Measurements from ENCODE around the gene GXYLT2.
"Not testable (repeated sequence)": the region's sequence is repeated elsewhere in the genome, so short reads cannot be mapped to it uniquely, and the experiment has no call there.

Gene GXYLT2

GRCh38 chr3:73003050-73003449 is 115.2 kb downstream of the GXYLT2 start:
- not testable (repeated sequence) for H3K27ac ChIP-seq (ENCODE audit: low read depth, low read length); H3K4me3 ChIP-seq (ENCODE audit: low read depth in 1 of 2, low read length in 2 of 2); H3K27me3 ChIP-seq (ENCODE audit: control insufficient read depth in 1 of 2, insufficient read depth in 2 of 2, low read length in 2 of 2); H3K9me3 ChIP-seq (ENCODE audit: low read length); H3K9ac ChIP-seq (ENCODE audit: low read length)
- Histone ChIP-seq H3K4me1 (ENCODE audit: insufficient read depth, low read length) (peaks cover 29% of the 10 kb centered on the region), H3K36me3 (ENCODE audit: insufficient read depth, low read length) (peaks cover 22% of the 10 kb centered on the region)

- Histone ChIP-seq H3K4me1 (ENCODE audit: insufficient read depth, low read length) (peaks cover 25% of the 10 kb centered on the region), H3K36me3 (ENCODE audit: insufficient read depth, low read length) (peaks cover 18% of the 10 kb centered on the region), H3K27ac (ENCODE audit: low read depth, low read length) (no peak overlapping the region), H3K4me3 (ENCODE audit: low read depth in 1 of 2, low read length in 2 of 2) (no peak overlapping the region), H3K27me3 (ENCODE audit: control insufficient read depth in 1 of 2, insufficient read depth in 2 of 2, low read length in 2 of 2) (no peaks in the 10 kb centered on the region), H3K9me3 (ENCODE audit: low read length) (no peaks in the 10 kb centered on the region), H3K9ac (ENCODE audit: low read length) (no peak overlapping the region)
These were observed 116.5 kb downstream of the GXYLT2 start for GRCh38 chr3:73004316-73004715.

DNA sequence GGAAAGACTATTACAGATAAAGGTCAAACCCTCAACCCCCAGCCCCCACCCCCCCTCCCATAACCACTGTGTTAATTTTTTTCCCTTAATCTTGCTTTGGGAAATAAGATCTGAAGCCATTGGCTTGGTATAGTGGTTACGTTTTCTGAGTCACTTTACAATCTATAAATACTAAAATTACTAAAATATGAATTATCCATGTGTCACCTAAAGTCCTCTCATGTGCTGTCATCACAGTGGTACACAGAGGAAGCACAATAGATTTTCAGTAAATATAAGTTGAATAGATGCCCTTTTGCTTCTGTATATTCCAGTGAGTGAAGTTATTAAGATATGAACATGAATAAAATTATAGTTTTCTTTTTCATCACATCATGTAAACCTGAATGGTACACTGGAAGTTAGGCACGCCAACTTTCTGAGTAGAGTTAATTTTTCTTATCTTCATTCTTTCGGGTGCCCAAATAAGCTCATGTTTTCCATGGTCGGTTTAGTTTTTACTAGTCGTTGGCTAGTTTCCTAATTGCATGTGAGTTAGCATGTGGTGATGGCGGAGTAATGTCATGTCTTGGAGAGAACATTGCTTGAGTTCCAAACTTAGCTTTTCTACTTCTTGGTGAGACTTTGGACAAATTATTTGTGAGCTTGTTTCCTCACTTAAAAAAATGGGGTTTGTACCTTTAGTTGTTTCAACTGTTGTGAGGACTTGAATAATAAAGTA is 120.3 kb downstream of the GXYLT2 start:
- Histone ChIP-seq H3K4me3 (ENCODE audit: low read depth in 1 of 2, low read length in 2 of 2) (no peak overlapping the region), H3K9ac (ENCODE audit: low read length) (no peak overlapping the region), H3K36me3 (ENCODE audit: insufficient read depth, low read length) (peaks cover 9% of the 10 kb centered on the region), H3K27ac (ENCODE audit: low read depth, low read length) (no peak overlapping the region), H3K9me3 (ENCODE audit: low read length) (no peaks in the 10 kb centered on the region), H3K4me1 (ENCODE audit: insufficient read depth, low read length) (peaks cover 12% of the 10 kb centered on the region), H3K27me3 (ENCODE audit: control insufficient read depth in 1 of 2, insufficient read depth in 2 of 2, low read length in 2 of 2) (no peaks in the 10 kb centered on the region)

GRCh38 chr3:73009008-73009407 is 121.2 kb downstream of the GXYLT2 start:
- no peak overlapping the region for H3K9ac ChIP-seq (ENCODE audit: low read length)
- no peaks in the 10 kb centered on the region for H3K9me3 ChIP-seq (ENCODE audit: low read length)
- H3K4me3 ChIP-seq (ENCODE audit: low read depth in 1 of 2, low read length in 2 of 2) = no peak overlapping the region
- peaks cover 5% of the 10 kb centered on the region for H3K36me3 ChIP-seq (ENCODE audit: insufficient read depth, low read length)
- H3K27me3 ChIP-seq (ENCODE audit: control insufficient read depth in 1 of 2, insufficient read depth in 2 of 2, low read length in 2 of 2) = no peaks in the 10 kb centered on the region
- peaks cover 12% of the 10 kb centered on the region for H3K4me1 ChIP-seq (ENCODE audit: insufficient read depth, low read length)
- no peak overlapping the region for H3K27ac ChIP-seq (ENCODE audit: low read depth, low read length)

DNA sequence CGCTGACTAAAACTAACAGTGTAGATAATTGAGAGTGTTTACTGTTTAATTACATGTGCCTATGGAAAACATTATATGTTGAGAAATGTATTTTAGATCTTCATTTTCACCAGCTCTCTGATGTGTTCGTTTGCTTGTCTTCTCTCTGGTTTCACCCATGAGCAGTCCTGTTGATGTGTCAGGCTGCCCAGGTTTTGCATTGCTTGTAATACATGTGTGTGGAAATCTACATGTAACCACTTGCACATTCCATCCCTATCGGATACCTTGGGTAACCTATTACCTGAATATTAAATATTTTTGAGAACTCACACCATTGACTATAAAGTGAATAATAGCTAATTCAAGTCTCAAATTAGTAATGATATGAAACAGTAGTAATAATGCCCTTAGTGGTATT is 121.9 kb downstream of the GXYLT2 start:
- H3K4me3 ChIP-seq (ENCODE audit: low read depth in 1 of 2, low read length in 2 of 2) = no peak overlapping the region
- peaks cover 5% of the 10 kb centered on the region for H3K36me3 ChIP-seq (ENCODE audit: insufficient read depth, low read length)
- no peak overlapping the region for H3K9ac ChIP-seq (ENCODE audit: low read length)
- no peak overlapping the region for H3K27ac ChIP-seq (ENCODE audit: low read depth, low read length)
- no peaks in the 10 kb centered on the region for H3K27me3 ChIP-seq (ENCODE audit: control insufficient read depth in 1 of 2, insufficient read depth in 2 of 2, low read length in 2 of 2)
- peaks cover 12% of the 10 kb centered on the region for H3K4me1 ChIP-seq (ENCODE audit: insufficient read depth, low read length)
- H3K9me3 ChIP-seq (ENCODE audit: low read length) = no peaks in the 10 kb centered on the region

- Histone ChIP-seq H3K9me3 (ENCODE audit: low read length) (no peaks in the 10 kb centered on the region), H3K4me1 (ENCODE audit: insufficient read depth, low read length) (peaks cover 12% of the 10 kb centered on the region), H3K9ac (ENCODE audit: low read length) (no peak overlapping the region), H3K36me3 (ENCODE audit: insufficient read depth, low read length) (peaks cover 5% of the 10 kb centered on the region), H3K27ac (ENCODE audit: low read depth, low read length) (no peak overlapping the region), H3K4me3 (ENCODE audit: low read depth in 1 of 2, low read length in 2 of 2) (no peak overlapping the region), H3K27me3 (ENCODE audit: control insufficient read depth in 1 of 2, insufficient read depth in 2 of 2, low read length in 2 of 2) (no peaks in the 10 kb centered on the region)
These were observed 122.3 kb downstream of the GXYLT2 start for GRCh38 chr3:73010158-73010557.

DNA sequence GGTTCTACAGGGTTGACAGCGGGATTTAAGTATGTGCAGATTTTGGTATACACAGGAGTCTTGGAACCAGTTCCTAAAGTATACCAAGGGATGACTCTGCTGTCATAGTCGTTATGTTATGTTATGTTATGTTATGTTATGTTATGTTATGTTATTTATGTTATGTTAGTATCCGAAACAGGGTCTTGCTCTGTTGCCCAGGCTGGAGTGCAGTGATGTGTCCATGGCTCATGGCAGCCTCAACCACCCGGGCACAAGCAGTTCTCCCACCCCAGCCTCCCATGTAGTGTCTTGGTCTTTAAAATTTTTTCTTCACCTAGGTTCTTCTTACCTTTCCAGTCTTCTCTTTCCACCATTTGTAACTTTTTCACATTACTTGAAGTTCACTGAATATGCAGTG is 130.5 kb downstream of the GXYLT2 start:
- no peak overlapping the region for H3K27ac ChIP-seq (ENCODE audit: low read depth, low read length)
- H3K4me1 ChIP-seq (ENCODE audit: insufficient read depth, low read length) = no peaks in the 10 kb centered on the region

GRCh38 chr3:73018790-73019441 is 131.1 kb downstream of the GXYLT2 start:
- no peak overlapping the region for H3K4me3 ChIP-seq (ENCODE audit: low read depth in 1 of 2, low read length in 2 of 2)
- no peaks in the 10 kb centered on the region for H3K27me3 ChIP-seq (ENCODE audit: control insufficient read depth in 1 of 2, insufficient read depth in 2 of 2, low read length in 2 of 2)
- no peak overlapping the region for H3K9ac ChIP-seq (ENCODE audit: low read length)
- H3K9me3 ChIP-seq (ENCODE audit: low read length) = no peaks in the 10 kb centered on the region
- H3K4me1 ChIP-seq (ENCODE audit: insufficient read depth, low read length) = no peaks in the 10 kb centered on the region
- H3K36me3 ChIP-seq (ENCODE audit: insufficient read depth, low read length) = no peaks in the 10 kb centered on the region
- no peak overlapping the region for H3K27ac ChIP-seq (ENCODE audit: low read depth, low read length)

More for the DNA sequence above, 130.5 kb downstream of the GXYLT2 start:
- no peaks in the 10 kb centered on the region for H3K27me3 ChIP-seq (ENCODE audit: control insufficient read depth in 1 of 2, insufficient read depth in 2 of 2, low read length in 2 of 2)
- no peak overlapping the region for H3K4me3 ChIP-seq (ENCODE audit: low read depth in 1 of 2, low read length in 2 of 2)
- no peaks in the 10 kb centered on the region for H3K9me3 ChIP-seq (ENCODE audit: low read length)
- H3K9ac ChIP-seq (ENCODE audit: low read length) = no peak overlapping the region
- no peaks in the 10 kb centered on the region for H3K36me3 ChIP-seq (ENCODE audit: insufficient read depth, low read length)

DNA sequence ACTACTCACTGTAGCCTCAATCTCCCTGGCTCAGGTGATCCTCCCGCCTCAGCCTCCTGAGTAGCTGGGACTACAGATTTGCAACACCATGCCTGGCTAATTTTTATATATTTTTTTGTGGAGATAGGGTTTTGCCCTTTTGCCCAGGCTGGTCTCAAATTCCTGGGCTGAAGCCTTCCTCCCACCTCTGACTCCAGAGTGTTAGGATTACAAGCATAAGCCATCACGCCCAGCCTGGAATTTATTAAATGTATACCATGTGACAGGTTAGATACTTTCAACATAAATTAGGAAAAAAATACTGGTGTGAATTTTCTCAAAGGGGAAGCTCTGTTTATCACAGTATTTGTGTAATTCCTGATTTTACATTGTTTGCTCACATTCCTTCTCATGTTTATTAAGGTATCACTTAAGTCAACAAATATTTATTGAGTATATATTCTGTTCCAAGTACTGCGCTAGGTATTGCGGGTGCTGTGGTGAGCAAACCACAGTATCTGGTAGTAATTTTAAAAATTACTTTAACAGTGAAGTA is 133.5 kb downstream of the GXYLT2 start:
- H3K4me3 ChIP-seq (ENCODE audit: low read depth in 1 of 2, low read length in 2 of 2) = no peak overlapping the region
- no peak overlapping the region for H3K27ac ChIP-seq (ENCODE audit: low read depth, low read length)
- no peaks in the 10 kb centered on the region for H3K36me3 ChIP-seq (ENCODE audit: insufficient read depth, low read length)
- H3K27me3 ChIP-seq (ENCODE audit: control insufficient read depth in 1 of 2, insufficient read depth in 2 of 2, low read length in 2 of 2) = no peaks in the 10 kb centered on the region
- H3K9me3 ChIP-seq (ENCODE audit: low read length) = no peaks in the 10 kb centered on the region
- peaks cover 7% of the 10 kb centered on the region for H3K4me1 ChIP-seq (ENCODE audit: insufficient read depth, low read length)
- H3K9ac ChIP-seq (ENCODE audit: low read length) = no peak overlapping the region

GRCh38 chr3:73024836-73025235 is 137.0 kb downstream of the GXYLT2 start:
- peaks cover 25% of the 10 kb centered on the region for H3K4me1 ChIP-seq (ENCODE audit: insufficient read depth, low read length)
- H3K27ac ChIP-seq (ENCODE audit: low read depth, low read length) = no peak overlapping the region
- no peak overlapping the region for H3K9ac ChIP-seq (ENCODE audit: low read length)
- no peaks in the 10 kb centered on the region for H3K9me3 ChIP-seq (ENCODE audit: low read length)
- H3K4me3 ChIP-seq (ENCODE audit: low read depth in 1 of 2, low read length in 2 of 2) = no peak overlapping the region
- H3K36me3 ChIP-seq (ENCODE audit: insufficient read depth, low read length) = no peaks in the 10 kb centered on the region
- no peaks in the 10 kb centered on the region for H3K27me3 ChIP-seq (ENCODE audit: control insufficient read depth in 1 of 2, insufficient read depth in 2 of 2, low read length in 2 of 2)

DNA sequence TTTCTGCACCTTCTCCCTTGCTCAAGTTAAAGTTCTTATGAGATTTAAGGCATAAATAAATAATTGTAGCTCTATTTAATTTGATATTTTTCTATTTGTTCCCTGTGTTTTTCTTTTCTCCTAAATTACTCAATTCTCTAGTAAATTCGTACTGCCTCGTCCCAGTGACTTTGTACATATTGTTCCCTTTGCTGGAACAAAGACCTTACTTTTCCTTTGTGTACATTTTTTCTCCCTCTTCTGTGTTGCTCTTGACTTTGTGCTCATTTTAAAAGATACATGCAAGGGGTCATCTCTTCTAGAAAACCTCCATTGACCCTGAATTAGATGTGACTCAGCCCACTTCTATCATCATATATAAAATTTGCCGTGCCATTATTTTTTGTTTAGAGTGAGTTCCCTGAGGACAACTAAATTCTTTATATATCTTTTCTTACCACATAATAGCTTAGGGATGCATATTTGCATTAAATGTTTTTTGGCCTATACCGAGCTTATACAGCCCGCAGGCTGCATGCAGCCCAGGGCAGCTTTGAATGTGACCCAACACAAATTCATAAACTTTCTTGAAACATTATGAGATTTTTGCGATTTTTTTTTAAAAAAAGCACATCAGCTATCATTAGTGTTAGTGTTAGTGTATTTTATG is 138.4 kb downstream of the GXYLT2 start:
- Histone ChIP-seq H3K9ac (ENCODE audit: low read length) (no peak overlapping the region), H3K27me3 (ENCODE audit: control insufficient read depth in 1 of 2, insufficient read depth in 2 of 2, low read length in 2 of 2) (no peaks in the 10 kb centered on the region), H3K4me3 (ENCODE audit: low read depth in 1 of 2, low read length in 2 of 2) (no peak overlapping the region), H3K9me3 (ENCODE audit: low read length) (no peaks in the 10 kb centered on the region), H3K4me1 (ENCODE audit: insufficient read depth, low read length) (peaks cover 25% of the 10 kb centered on the region), H3K36me3 (ENCODE audit: insufficient read depth, low read length) (no peaks in the 10 kb centered on the region), H3K27ac (ENCODE audit: low read depth, low read length) (no peak overlapping the region)

All from muscle layer of colon (tissue), 2 donors.